ENCODE measurements around the gene AMN.

- TF ChIP-seq CTCF (conservative IDR thresholded peaks at IDR 0.05 in 1 of 2, IDR thresholded peaks at IDR 0.05 in 1 of 2; ENCODE audit: extremely low read depth in 1 of 2, insufficient read depth in 1 of 2, low read depth in 1 of 2, low read length in 2 of 2) (no peak), EZH2 (IDR thresholded peaks at IDR 0.05; ENCODE audit: borderline replicate concordance, low read length) (no peak)
Observed at GRCh38 chr14:102979406-102979805, 56.9 kb downstream of the AMN start.

Measured in mammary epithelial cell (primary cell).